GM21526 (cell line): Measurements from ENCODE around the gene RBX1.
"Not testable (repeated sequence)": the region's sequence is repeated elsewhere in the genome, so short reads cannot be mapped to it uniquely, and the experiment has no call there.

Experiments used
- ATAC-seq: cut with Tn5 transposase; IDR thresholded peaks from one replicate; pipeline ENCODE4 v1.9.1; 2021; ENCODE audit warnings: moderate library complexity; ENCODE audit not compliant: unreplicated experiment, low FRiP score

The RBX1 gene

DNA sequence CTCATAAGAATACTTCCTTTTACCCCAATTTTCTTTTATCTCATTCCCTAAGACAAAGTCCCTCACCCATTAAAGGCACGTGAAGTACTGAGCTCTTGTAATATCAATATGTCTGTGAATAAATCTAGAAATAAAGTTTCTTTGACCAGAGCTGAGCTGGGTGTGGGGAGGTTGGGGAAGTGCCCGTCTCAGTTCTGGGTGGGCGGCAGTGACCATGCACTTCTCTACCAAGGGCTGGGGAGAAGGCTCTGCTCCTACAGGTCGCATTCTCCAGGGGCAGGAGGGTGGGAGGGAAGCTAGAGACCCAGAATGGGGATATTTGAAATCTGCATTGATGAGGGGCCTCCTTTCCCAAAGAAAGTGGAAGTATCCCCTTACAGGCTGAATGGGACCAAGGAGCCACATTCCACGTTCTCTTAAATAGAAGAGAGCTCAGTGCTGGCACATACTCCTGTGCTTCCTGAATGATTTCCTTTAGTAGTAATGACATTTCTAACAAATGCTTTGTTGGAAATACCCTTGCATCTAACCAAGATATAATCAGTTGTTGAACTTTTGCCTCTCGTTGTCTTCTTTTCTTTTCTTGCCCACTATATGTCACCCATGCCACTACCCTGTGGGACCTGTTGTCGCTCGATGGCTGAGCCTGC, 16.1 kb downstream of the RBX1 start:
- ATAC-seq: no peak

DNA sequence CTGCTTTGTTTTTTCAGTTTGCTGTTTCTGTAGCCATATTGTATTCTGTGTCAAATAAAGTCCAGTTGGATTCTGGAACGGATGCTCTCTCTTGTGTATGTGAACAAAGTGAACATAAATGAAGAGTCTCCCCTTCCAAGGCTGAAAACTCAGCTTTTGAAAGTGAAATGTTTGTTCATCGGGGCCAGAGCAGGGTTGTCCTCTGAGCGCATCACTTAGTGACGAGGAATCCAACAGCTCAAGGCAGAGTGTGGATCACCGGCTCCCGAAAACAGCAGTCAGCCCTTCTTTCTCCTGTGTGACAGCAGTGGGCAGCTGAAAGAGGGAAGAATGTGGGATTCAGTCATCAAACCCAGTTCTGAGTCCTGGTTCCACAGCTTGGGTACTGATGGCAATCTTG, 21.4 kb downstream of the RBX1 start:
- no peak for ATAC-seq

DNA sequence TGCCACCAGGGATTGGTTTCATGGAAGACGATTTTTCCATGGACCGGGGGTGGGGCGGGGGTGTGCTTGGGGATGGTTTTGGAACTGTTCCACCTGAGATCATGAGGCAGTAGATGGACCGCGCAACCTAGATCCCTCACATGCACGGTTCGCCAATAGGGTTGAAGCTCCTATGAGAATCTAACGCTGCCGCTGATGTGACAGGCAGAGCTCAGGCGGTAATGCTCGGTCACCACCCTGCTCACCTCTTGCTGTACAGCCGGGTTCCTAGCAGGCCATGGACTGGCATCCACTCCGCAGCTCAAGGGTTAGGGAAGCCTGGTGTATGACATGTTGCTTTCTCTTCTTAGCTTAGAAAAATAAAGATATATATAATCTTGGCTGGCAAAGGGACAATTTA, 22.0 kb downstream of the RBX1 start:
- no peak for ATAC-seq

DNA sequence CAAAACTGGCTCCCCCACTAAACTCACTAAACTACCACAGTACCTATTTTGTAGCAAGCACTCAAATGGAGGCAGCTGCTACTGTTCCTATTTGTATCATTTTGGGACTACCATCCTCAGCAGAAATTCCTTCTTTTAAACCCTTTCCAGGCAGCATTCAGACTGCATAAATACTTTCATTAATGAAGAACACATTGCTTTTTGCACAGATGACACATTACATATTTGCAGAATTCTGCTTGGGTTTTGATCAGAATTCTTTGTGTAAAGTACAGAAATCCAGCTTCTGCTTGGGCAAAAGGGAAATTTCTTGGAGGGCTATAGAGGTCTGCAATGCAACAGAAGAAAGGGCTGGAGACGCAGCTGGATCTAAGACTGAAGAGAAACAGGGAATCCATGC, 24.2 kb downstream of the RBX1 start:
- ATAC-seq: no peak

DNA sequence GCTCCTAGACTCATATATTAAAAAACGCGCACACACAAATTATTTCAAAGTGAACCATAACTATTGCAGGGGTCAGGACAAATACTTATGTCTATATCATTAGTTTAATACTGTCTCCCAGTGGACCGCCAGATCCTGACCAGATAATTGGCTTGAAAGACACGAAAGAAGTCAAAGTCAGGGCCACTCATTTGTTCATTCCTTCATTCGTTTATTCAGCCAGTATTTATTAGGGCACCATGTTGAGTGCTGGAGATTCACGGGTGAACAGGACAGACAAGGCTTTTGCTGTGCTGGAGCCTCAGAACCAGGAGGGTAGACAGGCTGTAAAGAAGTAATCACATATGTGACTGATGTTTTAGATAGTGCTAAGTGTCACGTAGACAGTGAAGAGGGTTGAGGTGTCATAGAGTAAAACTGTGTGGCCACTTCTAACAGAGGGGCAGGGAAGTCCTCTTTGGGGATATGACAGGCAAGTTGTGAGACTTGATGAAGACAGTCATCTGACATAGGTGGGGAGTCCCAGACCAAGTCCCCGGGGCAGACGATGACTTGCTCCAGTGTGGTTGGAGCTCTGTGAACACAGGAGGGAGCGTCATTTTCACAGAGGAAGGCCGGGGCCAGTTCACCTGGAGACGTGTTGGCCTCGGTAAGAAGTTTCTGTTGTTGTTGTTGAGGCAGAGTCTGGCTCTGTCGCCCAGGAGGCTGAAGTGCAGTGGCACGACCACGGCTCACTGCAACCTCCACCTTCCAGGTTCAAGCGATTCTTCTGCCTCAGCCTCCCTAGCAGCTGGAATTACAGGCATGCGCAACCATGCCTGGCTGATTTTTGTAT, 25.9 kb downstream of the RBX1 start:
- no peak for ATAC-seq

DNA sequence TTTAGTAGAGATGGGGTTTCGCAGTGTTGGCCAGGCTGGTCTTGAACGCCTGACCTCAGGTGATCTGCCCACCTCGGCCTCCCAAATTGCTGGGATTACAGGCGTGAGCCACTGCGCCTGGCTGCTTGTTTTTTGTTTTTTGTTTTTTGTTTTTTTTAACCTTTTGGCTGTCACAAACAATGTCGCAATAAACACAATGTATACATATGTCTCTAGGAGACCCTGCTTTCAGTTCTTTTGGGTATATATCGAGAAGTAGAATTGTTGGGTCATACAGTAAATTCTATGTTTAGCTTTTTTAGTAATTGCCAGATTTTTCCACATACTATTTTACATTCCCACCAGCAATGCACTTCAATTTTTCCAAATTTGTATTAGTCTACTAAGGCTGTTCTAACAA, 28.0 kb downstream of the RBX1 start:
- ATAC-seq: no peak

DNA sequence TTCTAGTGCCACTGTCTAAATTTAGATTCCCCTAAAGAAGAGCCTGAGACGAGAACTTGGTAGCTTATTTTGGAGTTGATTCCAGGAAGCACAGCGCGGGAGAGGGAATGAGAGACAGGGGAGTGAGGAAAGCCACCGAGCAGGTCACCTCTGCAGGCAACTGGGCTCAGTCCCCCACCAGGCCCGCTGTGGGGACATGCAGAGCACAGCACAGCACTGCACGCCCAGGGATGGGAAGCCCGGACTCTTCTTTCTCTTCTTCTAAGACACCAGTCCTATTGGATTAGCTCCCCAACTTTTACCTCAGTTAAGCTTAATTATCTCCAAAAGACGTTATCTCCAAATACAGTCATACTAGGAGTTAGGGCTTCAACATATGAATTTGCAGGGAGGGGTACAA, 28.7 kb downstream of the RBX1 start:
- ATAC-seq: no peak

DNA sequence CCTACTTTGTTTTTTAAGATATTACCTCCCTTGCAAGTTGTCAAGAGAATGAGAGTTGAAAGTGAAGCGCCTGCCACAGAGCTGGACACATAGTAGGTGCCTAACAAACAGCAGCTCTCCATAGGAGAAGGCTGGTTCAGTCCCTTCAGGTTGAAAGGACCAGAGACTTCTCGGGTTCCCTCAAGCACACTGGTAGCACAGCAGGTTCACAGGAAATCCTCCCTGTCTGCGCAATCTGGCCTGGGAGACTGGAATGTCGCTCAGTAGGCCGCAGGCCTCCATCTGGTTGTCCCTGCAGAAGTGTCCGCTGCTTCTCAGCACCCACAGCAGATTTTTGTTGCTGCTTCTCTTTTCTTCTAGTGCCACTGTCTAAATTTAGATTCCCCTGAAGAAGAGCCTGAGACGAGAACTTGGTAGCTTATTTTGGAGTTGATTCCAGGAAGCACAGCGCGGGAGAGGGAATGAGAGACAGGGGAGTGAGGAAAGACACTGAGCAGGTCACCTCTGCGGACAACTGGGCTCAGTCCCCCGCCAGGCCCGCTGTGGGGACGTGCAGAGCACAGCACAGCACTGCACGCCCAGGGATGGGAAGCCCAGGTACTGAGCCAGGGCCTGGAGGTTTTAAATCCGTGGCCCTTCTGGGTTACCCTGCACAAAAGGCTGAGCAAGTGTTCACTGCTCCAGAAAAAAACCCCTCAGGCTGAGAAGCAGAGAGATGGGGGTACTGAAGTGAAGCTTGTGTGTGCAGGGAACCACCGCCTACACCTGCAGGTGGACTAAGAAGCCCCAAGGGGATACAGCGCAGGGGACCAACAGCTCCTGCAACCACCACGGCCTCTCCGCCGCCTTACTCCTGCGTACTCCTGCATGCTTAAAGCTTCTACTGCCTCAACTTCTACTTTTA, 31.6 kb downstream of the RBX1 start:
- no peak for ATAC-seq

DNA sequence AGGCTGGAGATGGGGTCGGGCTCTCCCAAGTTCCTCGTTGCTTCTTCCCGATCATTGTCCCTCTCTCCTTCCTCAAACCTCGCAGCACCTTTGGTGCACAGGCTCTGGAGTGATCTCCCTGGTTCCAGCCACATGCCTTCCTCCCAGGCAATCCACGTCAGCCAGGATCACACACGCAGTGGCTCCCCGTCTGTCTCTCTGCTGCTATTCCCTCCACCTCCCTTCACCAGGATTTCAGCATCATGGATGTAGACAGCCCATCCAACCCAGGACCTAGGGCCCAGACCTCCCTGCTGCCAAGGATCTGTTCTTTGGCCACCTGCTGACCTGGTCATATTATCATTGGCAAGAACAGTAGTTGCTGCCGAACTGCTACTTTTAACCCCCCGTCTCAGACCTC, 40.1 kb downstream of the RBX1 start:
- no peak for ATAC-seq

DNA sequence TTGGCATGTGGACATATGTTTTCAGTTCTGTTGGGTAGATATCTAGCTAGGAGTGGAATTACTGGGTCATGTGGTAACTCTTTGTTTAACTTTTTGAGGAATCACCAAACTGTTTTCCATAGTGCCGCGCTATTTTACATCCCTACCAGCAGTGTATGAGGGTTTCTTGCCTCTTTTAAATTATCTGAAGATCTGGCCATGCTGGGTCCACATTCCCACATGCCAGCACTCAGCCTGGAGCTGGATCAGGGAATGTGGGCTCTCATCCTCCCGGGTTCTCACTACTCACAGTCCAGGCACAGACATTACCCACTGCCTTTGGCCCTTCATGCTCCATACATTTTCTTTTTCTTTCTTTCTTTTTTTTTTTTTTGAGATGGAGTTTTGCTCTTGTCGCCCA, 44.6 kb downstream of the RBX1 start:
- no peak for ATAC-seq

DNA sequence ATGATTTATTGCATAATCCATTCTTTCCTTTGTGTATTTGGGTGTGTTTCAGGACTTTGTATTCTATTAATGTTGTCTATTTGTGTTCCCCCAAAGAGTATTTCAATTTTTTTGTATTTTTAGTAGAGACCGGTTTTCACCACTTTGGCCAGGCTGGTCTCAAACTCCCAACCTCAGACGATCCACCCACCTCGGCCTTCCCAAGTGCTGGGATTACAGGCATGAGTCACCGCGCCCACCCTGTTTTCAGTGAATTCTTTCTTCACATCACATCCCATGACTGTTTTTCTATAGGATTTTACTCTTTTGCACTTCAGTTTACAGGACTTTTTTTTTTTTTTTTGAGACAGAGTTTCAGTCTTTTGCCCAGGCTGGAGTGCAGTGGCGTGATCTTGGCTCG, 46.3 kb downstream of the RBX1 start:
- ATAC-seq: no peak

DNA sequence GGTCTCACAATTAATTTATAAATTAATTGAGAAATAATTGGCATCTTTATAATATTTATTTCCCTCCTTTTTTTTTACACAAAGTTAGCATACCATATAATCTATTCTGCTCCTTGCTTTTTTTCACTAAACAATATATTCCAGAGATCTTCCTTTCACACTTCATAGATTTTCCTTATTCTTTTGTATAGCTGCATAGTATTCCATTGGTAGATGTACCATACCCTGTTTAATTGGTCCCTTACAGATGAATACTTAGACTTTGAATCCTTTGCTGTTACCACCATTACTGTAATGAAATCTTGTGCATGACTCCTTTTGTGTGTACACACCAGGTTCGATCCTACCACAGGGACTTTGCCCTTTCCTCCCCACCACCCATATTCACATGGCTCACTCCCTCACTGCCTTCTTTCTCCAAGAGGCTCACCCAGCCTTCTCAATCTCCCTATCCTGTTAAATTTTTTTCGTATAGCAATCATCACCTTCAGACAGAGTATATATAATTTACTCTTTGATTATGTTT, 48.9 kb downstream of the RBX1 start:
- no peak for ATAC-seq

DNA sequence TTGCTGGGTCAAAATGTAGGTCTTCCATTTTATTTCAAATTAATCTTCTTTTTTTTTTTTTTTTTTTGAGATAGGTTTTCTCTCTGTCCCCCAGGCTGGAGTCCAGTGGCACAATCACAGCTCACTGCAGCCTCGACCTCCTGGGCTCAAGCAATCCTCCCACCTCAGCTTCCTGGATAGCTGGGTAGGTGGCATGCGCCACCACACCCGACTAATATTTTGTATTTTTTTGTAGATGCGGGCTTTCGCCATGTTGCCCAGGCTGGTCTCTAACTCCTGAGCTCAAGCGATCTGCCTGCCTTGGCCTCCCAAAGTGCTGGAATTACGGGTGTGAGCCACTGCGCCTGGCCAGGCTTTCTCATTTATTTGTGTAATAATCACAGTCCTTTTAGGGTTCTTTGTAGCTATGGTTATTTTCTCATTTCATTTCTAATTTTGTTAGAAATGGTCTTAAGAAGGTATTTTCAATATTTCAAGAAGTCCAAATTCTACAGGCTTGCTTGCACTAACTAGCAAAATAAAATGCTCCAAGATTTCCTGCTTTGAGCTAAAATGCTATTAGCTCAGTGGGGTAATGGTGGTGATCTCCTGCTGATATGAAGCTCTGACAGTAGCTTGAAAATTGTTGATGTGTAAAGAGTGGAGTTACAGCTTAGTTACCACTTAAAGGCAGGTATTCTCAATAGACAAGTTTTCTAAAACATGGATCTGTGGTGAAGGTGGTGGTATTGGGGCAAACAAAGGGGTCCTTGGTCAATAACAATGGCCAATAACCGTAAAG, 50.0 kb downstream of the RBX1 start:
- no peak for ATAC-seq

DNA sequence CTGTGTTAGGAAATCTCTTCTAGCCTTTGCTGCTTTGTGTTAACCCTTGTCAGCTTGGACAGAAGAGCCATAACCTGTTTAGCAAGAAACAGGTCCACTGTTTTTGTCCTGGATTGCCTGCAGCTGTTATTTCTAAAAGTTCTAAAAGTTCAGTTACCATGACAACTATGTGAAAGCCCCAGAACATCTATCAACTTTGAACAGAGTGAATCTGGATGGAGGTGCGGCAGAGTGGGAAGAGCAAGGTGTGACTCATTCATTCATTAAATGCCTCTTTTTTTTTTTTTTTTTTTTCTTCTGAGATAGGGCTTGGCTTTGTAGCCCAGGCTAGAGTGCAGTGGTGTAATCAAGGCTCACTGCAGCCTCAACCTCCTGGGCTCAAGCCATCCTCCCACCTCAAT, 50.5 kb downstream of the RBX1 start:
- no peak for ATAC-seq

DNA sequence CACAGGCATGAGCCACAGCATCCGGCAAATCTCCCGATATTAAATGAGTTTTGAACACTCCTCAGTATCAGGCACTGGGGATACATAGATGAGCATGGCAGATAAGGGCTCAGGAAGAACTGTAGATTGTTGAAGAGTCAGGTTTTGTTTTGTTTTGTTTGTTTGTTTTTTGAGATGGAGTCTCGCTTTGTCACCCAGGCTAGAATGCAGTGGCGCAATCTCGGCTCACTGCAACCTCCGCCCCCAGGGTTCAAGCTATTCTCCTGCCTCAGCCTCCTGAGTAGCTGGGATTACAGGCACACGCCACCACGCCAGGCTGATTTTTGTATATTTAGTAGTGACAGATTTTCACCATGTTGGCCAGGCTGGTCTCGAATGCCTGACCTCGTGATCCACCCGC, 51.2 kb downstream of the RBX1 start:
- not testable (repeated sequence) for ATAC-seq

DNA sequence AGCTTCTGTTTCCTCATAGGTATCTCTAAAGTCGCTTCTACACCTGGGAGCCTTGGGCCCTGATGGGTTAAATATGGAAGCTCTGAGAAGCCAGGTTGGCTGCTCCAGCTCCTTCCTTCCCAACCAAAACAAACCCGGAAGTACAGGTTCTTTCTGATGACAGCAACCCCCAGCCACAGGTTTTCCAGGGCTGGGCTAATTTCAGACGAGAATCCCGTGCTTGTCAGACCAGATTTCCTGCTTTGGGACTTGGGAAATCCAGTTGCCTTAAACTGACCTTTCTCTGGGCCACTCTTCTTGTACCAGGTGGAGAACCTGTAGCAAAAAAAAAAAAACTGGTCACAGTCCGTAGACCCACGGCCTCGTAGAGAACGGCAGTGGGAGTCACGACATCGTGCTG, 51.9 kb downstream of the RBX1 start:
- ATAC-seq: no peak

DNA sequence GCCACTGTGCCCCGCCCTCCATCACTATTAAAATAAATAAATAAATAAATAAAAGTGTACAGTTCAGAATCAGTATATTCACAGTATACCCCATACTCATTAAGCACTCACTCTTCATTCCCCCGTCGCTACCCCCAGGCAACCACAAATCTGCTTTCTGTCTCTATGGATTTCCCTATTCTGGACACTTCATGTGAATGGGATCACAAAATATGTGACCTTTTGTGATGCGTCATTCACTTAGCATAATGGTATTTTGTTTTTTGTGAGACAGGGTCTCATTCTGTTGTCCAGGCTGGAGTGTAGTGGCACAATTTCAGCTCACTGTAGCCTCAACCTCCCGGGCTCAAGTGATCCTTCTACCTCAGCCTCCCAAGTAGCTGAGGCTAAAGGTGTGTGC, 52.8 kb downstream of the RBX1 start:
- ATAC-seq: no peak

DNA sequence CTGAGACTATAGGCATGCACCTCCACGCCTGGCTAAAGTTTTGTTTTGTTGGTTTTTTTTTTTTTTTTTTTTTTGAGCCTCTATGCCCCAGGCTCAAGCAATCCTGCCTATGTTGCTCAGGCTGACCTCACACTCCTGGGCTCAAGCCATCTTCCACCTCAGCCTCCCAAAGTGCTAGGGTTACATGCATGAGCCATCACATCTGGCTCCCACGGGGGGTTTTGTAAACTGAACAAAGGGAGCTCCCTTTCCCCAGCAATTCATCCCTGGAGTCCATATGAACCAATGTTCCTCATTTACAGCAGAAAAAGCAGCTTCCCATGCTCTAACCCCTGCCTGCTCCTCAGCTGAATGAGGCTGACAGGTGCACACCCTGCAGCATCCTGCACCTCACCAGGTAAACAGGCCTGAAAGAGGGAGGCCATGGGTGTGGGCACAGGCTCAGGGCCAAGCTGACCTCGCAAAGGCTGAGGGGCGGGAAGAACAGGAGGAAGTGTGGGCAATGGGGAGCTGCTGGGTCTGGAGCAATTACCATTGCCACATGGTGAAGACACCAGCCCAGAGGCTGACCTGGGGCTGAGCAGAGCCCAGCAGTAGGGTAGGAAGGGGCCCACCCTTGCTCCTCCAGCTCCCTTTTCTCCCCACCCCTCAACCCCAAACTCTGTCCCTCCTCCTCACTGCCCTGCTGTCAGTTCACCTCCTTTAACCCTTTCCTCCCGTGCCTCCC, 58.2 kb downstream of the RBX1 start:
- ATAC-seq: no peak

DNA sequence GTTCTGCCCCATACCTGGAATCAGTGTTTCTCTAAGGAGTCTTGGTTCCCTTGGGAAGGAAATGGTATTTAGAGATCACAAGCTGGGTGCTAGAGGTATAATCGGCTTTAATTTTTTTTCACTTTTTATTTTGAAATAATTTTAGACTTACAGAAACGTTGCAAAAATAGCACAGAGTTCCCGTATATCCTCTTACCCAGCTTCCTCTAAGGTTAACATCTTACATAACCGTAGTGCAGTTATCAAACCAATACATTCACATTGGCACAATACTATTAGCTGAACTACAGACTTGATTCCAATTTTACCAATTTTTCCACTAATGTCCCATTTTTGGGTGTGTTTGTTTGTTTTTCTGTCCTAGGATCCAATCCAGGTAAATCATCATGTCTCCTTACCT, 63.8 kb downstream of the RBX1 start:
- no peak for ATAC-seq
